GM13977 (cell line): ENCODE results near the gene DIP2B.
"Not testable (repeated sequence)": the region's sequence is repeated elsewhere in the genome, so short reads cannot be mapped to it uniquely, and the experiment has no call there.

Source experiments
- DNase-seq: peaks from one replicate; pipeline ENCODE4 v3.0.0; 2012; ENCODE audit warnings: low spot score
- in situ Hi-C: fragments of 300-500 bp; cut with MboI; formaldehyde crosslinking; loops from one replicate; pipeline ENCODE4 v1.12.0; 2022; ENCODE audit warnings: low sequenced_read_pairs, low pct_unique_long_range_greater_than_20kb, mixed read lengths, inconsistent platforms; ENCODE audit not compliant: unreplicated experiment
- TF ChIP-seq, protein P1 (sequence below): IDR thresholded peaks from 2 replicates; pipeline ENCODE4 v1.5.1; 2012; ENCODE audit warnings: mild to moderate bottlenecking, control low read depth; ENCODE audit not compliant: insufficient read depth; ENCODE audit errors: extremely low read depth, missing control alignments

DIP2B gene

DNA sequence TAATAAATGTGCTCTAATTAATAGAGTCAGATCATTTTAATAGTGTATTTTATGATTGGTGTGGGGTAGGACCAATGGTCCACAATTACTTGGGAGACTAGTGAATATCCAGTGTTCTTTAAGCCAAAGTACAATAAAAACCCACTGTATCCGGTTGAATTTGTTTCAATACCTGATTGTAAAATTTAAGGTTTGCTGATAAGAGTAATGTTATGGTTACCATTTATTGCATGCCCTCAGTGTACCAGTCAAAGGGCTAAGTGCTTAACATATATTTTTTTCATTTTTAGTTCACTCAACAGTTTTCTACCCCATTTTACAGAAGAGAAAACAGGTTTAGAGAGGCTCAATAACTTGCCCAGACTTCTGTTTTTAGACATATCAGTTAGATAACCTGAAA is 161.2 kb downstream of the DIP2B start:
- in situ Hi-C loops = no loop called here
- no peak for DNase-seq
- TF ChIP-seq, protein P1, sequence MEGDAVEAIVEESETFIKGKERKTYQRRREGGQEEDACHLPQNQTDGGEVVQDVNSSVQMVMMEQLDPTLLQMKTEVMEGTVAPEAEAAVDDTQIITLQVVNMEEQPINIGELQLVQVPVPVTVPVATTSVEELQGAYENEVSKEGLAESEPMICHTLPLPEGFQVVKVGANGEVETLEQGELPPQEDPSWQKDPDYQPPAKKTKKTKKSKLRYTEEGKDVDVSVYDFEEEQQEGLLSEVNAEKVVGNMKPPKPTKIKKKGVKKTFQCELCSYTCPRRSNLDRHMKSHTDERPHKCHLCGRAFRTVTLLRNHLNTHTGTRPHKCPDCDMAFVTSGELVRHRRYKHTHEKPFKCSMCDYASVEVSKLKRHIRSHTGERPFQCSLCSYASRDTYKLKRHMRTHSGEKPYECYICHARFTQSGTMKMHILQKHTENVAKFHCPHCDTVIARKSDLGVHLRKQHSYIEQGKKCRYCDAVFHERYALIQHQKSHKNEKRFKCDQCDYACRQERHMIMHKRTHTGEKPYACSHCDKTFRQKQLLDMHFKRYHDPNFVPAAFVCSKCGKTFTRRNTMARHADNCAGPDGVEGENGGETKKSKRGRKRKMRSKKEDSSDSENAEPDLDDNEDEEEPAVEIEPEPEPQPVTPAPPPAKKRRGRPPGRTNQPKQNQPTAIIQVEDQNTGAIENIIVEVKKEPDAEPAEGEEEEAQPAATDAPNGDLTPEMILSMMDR = no peak

DNA sequence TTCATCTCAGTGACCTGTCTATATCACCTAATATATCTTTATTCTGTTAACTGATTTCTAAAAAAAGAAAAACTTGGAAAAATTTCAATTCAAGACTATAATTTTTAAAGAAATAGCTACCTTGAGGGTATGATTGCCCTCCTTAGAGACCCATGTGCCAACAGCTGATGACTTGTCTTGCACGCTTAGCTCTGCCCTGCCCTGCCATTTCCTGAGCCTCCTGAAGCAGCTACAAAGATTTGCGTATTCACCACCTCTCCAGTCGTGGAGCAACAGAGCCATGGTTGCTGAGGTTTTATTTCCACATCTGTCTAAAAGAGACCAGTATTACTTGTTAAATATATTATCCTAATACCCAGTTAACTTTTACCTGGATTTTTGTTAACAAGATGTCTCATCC is 167.4 kb downstream of the DIP2B start:
- TF ChIP-seq, protein P1 = no peak
- no peak for DNase-seq
- in situ Hi-C loops = no loop called here

- in situ Hi-C loops = no loop called here
- DNase-seq = no peak
- TF ChIP-seq, protein P1 = no peak
These were observed 172.0 kb downstream of the DIP2B start for GRCh38 chr12:50676756-50677155.

DNA sequence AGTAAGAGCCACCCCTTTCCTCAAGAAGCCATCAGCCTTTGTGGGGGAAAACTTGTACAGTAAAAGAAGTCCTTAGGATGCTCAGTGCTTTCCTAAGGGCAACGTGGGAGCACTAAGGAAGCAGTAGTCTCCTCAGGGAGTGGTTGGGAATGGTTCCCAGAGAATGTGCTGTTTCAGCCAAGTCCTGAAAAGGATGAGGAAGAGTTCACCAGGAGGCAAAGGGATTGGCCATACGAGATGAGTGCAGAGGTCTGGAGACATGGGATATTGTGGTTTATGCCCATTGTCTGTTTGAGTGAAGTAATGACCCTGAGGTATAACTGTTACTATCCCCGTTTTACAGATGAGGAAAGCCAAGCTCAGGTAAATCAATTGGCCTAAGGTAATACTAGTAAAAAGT is 173.1 kb downstream of the DIP2B start:
- TF ChIP-seq, protein P1 = no peak
- DNase-seq = no peak

GRCh38 chr12:50678650-50679365 is 174.0 kb downstream of the DIP2B start:
- TF ChIP-seq, protein P1 = no peak
- in situ Hi-C loops = no loop called here
- no peak for DNase-seq

More for the DNA sequence above, 173.1 kb downstream of the DIP2B start:
- in situ Hi-C loops = no loop called here

DNA sequence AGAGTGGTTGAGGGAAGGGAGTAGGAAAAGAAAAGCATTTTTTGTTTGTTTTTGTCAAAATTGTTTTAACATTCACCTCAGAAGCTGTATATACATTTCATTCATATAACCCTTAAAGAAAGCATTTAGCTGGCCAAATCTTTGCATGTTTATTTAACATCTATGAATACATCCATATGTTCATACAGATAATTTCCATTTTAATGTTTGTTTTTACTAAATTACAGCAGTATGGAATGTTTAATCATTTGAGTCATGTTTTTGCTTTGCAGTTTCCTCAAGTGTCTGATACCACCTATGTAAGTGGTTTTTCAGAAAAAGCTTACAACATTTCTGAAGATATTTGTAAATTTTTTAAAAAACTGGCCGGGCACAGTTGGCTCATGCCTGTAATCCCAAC is 174.8 kb downstream of the DIP2B start:
- in situ Hi-C loops = no loop called here
- TF ChIP-seq, protein P1 = no peak

DNA sequence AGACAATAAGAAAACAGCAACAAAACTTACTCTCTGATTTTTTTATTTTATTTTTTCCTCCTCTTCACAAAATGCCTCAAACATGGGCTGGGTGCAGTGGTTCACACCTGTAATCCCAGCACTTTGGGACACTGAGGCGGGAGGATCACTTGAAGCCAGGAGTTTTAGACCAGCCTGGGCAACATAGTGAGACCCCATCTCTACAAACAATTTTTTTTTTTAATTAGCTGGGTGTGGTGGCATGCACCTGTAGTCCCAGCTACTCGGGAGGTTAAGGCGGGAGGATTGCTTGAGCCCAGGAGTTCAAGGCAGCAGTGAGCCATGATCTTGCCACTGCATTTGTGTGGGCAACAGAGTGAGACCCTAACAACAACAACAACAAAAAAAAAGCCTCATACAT is 176.3 kb downstream of the DIP2B start:
- DNase-seq, in situ Hi-C loops: not testable (repeated sequence)

More for the DNA sequence above, 174.8 kb downstream of the DIP2B start:
- DNase-seq = no peak
